CD4-positive, alpha-beta memory T cell (primary cell): ENCODE data around the gene MAP4K1. TPM values are rescaled to one million over a fixed set of nuclear protein-coding genes. Genes with fewer than 3 reads are reported as not detected.
A peak's percentile ranks its signal among the peaks of the same experiment; 100 is the strongest.
"Not testable (repeated sequence)": the region's sequence is repeated elsewhere in the genome, so short reads cannot be mapped to it uniquely, and the experiment has no call there.

Source experiments
- CTCF ChIA-PET: fragments of 350-600 bp; sonication (Branson Sonifier 250); formaldehyde crosslinking; loops from one replicate; lab custom pipeline; 2021; ENCODE audit warnings: inconsistent platforms; ENCODE audit not compliant: partially characterized antibody; lab: Charles Lee
- POLR2A ChIA-PET: fragments of 350-600 bp; sonication (Branson Sonifier 250); formaldehyde crosslinking; loops from one replicate; lab custom pipeline; 2021; ENCODE audit not compliant: partially characterized antibody; lab: Charles Lee
- DNase-seq, 5 donors: peaks; one replicate each; pipeline versions ENCODE4 v3.0.0 to v3.0.0-alpha.2; 2020 to 2022; ENCODE audit warnings: mixed read lengths in 1 of 5
- H3K27ac ChIP-seq: one replicate; pipeline ENCODE4 v1.7.0; 2013; ENCODE audit warnings: low read depth, low read length
- H3K27me3 ChIP-seq: 2 replicates; pipeline ENCODE4 v1.7.0; 2013; ENCODE audit warnings: mild to moderate bottlenecking, low read length, moderate library complexity; ENCODE audit not compliant: insufficient read depth
- H3K36me3 ChIP-seq: 2 replicates; pipeline ENCODE4 v1.7.0; 2013; ENCODE audit warnings: mild to moderate bottlenecking, low read length, moderate library complexity; ENCODE audit not compliant: insufficient read depth
- H3K4me1 ChIP-seq: 2 replicates; pipeline ENCODE4 v1.7.0; 2013; ENCODE audit warnings: mild to moderate bottlenecking, low read length, moderate library complexity; ENCODE audit not compliant: insufficient read depth
- H3K4me3 ChIP-seq, 2 donors: one replicate each; pipeline ENCODE4 v1.7.0; 2013; ENCODE audit warnings: low read length in 2 of 2, mild to moderate bottlenecking in 1 of 2
- H3K9me3 ChIP-seq, 2 donors: one replicate each; pipeline ENCODE4 v1.7.0; 2013; ENCODE audit warnings: low read length in 2 of 2, control low read depth in 1 of 2; ENCODE audit not compliant: control insufficient read depth in 1 of 2
- H3K27ac Mint-ChIP-seq, 7 donors: one replicate each; pipeline ENCODE4 v1.8.0; 2020 to 2021; ENCODE audit warnings: mixed read lengths in 7 of 7, mild to moderate bottlenecking in 6 of 7, inconsistent platforms in 3 of 7, moderate library complexity in 3 of 7
- H3K27me3 Mint-ChIP-seq, 2 donors: one replicate each; pipeline ENCODE4 v1.8.0; 2020 to 2021; ENCODE audit warnings: mixed read lengths in 2 of 2
- H3K36me3 Mint-ChIP-seq, 2 donors: one replicate each; pipeline ENCODE4 v1.8.0; 2020 to 2021; ENCODE audit warnings: mixed read lengths in 2 of 2, inconsistent platforms in 1 of 2, mild to moderate bottlenecking in 1 of 2
- H3K4me1 Mint-ChIP-seq, 4 donors: one replicate each; pipeline ENCODE4 v1.8.0; 2020 to 2021; ENCODE audit warnings: mixed read lengths in 4 of 4, mild to moderate bottlenecking in 1 of 4
- H3K4me3 Mint-ChIP-seq, 8 donors: one replicate each; pipeline ENCODE4 v1.8.0; 2020 to 2021; ENCODE audit warnings: mixed read lengths in 8 of 8, mild to moderate bottlenecking in 7 of 8, moderate library complexity in 6 of 8, inconsistent platforms in 3 of 8
- H3K9me3 Mint-ChIP-seq, 8 donors: one replicate each; pipeline ENCODE4 v1.8.0; 2020 to 2021; ENCODE audit warnings: mixed read lengths in 8 of 8, mild to moderate bottlenecking in 5 of 8, inconsistent platforms in 3 of 8, moderate library complexity in 1 of 8
- intact Hi-C: fragments of 100-400 bp; cut with micrococcal nuclease; formaldehyde crosslinking; loops from one replicate; pipeline ENCODE4 v1.15.1; 2023
- polyA plus RNA-seq, 2 donors: library from polyadenylated mRNA; unstranded; fragments of 300-500 nt; fragmentation: Illumina TruSeq; gene quantifications; one replicate each; pipeline ENCODE4 v1.2.3, GENCODE V29; 2021
- total RNA-seq, 2 experiments: library from RNA; stranded (reverse); gene quantifications; one replicate each; pipeline ENCODE4 v1.2.3, GENCODE V29; 2021

The MAP4K1 gene
- total and polyA plus RNA-seq, 4 experiments from 2014 or later: 142 to 361 (median 262) TPM

- H3K9me3 Mint-ChIP-seq, H3K9me3 ChIP-seq, H3K27me3 Mint-ChIP-seq, H3K4me3 Mint-ChIP-seq, CTCF ChIA-PET, intact Hi-C loops, DNase-seq, H3K27ac ChIP-seq, H3K4me3 ChIP-seq, POLR2A ChIA-PET, H3K27me3 ChIP-seq: not testable (repeated sequence)
- H3K36me3 Mint-ChIP-seq: peaks cover 40 to 59% of the 10 kb centered on the region in 2 donors
- peak overlapping the region in 3 of 7 donors; percentile 13 to 68 (median 43) for H3K27ac Mint-ChIP-seq
- Histone ChIP-seq H3K4me1 (peaks cover 20% of the 10 kb centered on the region), H3K36me3 (peaks cover 27% of the 10 kb centered on the region)
- H3K4me1 Mint-ChIP-seq: peaks cover 5 to 27% (median 17%) of the 10 kb centered on the region in 4 donors
These were observed 13.5 kb upstream of the MAP4K1 start for GRCh38 chr19:38631301-38631700.

- no peak for DNase-seq
- Mint-ChIP-seq H3K36me3 (peaks cover 47 to 65% of the 10 kb centered on the region in 2 donors), H3K9me3 (peaks cover 0 to 5% (median 0%) of the 10 kb centered on the region in 8 donors), H3K27ac (no peak overlapping the region), H3K27me3 (no peaks in the 10 kb centered on the region), H3K4me1 (peaks cover 3 to 9% (median 4%) of the 10 kb centered on the region in 4 donors), H3K4me3 (no peak overlapping the region)
- Histone ChIP-seq H3K9me3 (no peaks in the 10 kb centered on the region), H3K27me3 (no peaks in the 10 kb centered on the region), H3K36me3 (peaks cover 27% of the 10 kb centered on the region), H3K4me3 (no peak overlapping the region), H3K27ac (no peak overlapping the region), H3K4me1 (peaks cover 3% of the 10 kb centered on the region)
- POLR2A ChIA-PET: no interaction called here
- intact Hi-C loops: no loop called here
- CTCF ChIA-PET: interaction anchor here (0.7 to 2.0 kb wide), 5 partner anchors 85 to 300 kb away, joined by 4 to 7 read pairs (median 4); partner anchors contain the start of gene FAM98C
These were observed 11.8 kb upstream of the MAP4K1 start for GRCh38 chr19:38629568-38629967.

GRCh38 chr19:38626401-38626800 lies 8.6 kb upstream of the MAP4K1 start:
- H3K4me3 Mint-ChIP-seq: no peak overlapping the region
- H3K36me3 ChIP-seq: peaks cover 38% of the 10 kb centered on the region
- no peak for DNase-seq

GRCh38 chr19:38624822-38625221 lies 7.1 kb upstream of the MAP4K1 start:
- CTCF ChIA-PET: interaction anchor here (0.7 to 2.0 kb wide), 2 partner anchors 10 to 222 kb away, joined by 3 to 9 read pairs; partner anchors contain the start of gene FAM98C
- no peak overlapping the region for H3K4me3 ChIP-seq
- Mint-ChIP-seq H3K27ac (peak overlapping the region in 2 of 7 donors; percentile 54 to 57), H3K36me3 (peaks cover 44 to 71% of the 10 kb centered on the region in 2 donors), H3K4me1 (peaks cover 5 to 11% (median 9%) of the 10 kb centered on the region in 4 donors), H3K9me3 (peaks cover 0 to 4% (median 0%) of the 10 kb centered on the region in 8 donors), H3K27me3 (no peaks in the 10 kb centered on the region), H3K4me3 (no peak overlapping the region)
- no peaks in the 10 kb centered on the region for H3K27me3 ChIP-seq
- DNase-seq: no peak
- peaks cover 7% of the 10 kb centered on the region for H3K4me1 ChIP-seq
- intact Hi-C loops: no loop called here
- peaks cover 49% of the 10 kb centered on the region for H3K36me3 ChIP-seq
- no peaks in the 10 kb centered on the region for H3K9me3 ChIP-seq
- no peak overlapping the region for H3K27ac ChIP-seq
- POLR2A ChIA-PET: interaction anchor here (1.3 kb wide), 1 partner anchor 80 kb away, joined by 4 read pairs; no protein-coding TSS in a partner anchor

More at GRCh38 chr19:38626401-38626800, 8.6 kb upstream of the MAP4K1 start:
- Histone ChIP-seq H3K27me3 (no peaks in the 10 kb centered on the region), H3K27ac (no peak overlapping the region), H3K4me1 (no peaks in the 10 kb centered on the region), H3K4me3 (no peak overlapping the region), H3K9me3 (no peaks in the 10 kb centered on the region)
- H3K36me3 Mint-ChIP-seq: peaks cover 52 to 76% of the 10 kb centered on the region in 2 donors
- ChIA-PET POLR2A (no interaction called here), CTCF (interaction anchor here (2.0 kb wide), 1 partner anchor 9 kb away, joined by 9 read pairs; no protein-coding TSS in a partner anchor)
- peaks cover 0 to 3% (median 3%) of the 10 kb centered on the region in 4 donors for H3K4me1 Mint-ChIP-seq
- intact Hi-C loops: no loop called here
- H3K9me3 Mint-ChIP-seq: peaks cover 0 to 4% (median 0%) of the 10 kb centered on the region in 8 donors
- H3K27ac Mint-ChIP-seq: peak overlapping the region in 1 of 7 donors; percentile 30
- H3K27me3 Mint-ChIP-seq: no peaks in the 10 kb centered on the region

GRCh38 chr19:38619361-38620174 lies 1.8 kb upstream of the MAP4K1 start:
- Mint-ChIP-seq H3K27me3 (no peaks in the 10 kb centered on the region), H3K9me3 (no peaks in the 10 kb centered on the region), H3K27ac (peak overlapping the region; percentile 93 to 100 (median 99)), H3K36me3 (peaks cover 25 to 76% of the 10 kb centered on the region in 2 donors), H3K4me3 (peak overlapping the region; percentile 95 to 100 (median 100)), H3K4me1 (peaks cover 28 to 60% (median 42%) of the 10 kb centered on the region in 4 donors)
- peaks cover 49% of the 10 kb centered on the region for H3K4me1 ChIP-seq
- intact Hi-C loops: loop anchor here (1.0 to 10.0 kb wide), 6 partner anchors 15 to 280 kb away; partner anchors contain the start of genes FAM98C, NFKBIB, PSMD8 and SIRT2
- no peaks in the 10 kb centered on the region for H3K27me3 ChIP-seq
- peak overlapping the region; percentile 90 for H3K27ac ChIP-seq
- peaks cover 40% of the 10 kb centered on the region for H3K36me3 ChIP-seq
- ChIA-PET POLR2A (interaction anchor here (0.5 to 3.3 kb wide), 30 partner anchors 9 to 311 kb away, joined by 3 to 36 read pairs (median 6); partner anchors contain the start of genes ACTN4, FAM98C, GGN and HNRNPL), CTCF (interaction anchor here (0.5 to 6.6 kb wide), 15 partner anchors 11 to 359 kb away, joined by 3 to 55 read pairs (median 4); partner anchors contain the start of genes ECH1, FAM98C, MRPS12 and SARS2)
- H3K4me3 ChIP-seq: peak overlapping the region; percentile 97 to 99
- DNase-seq: no peak
- H3K9me3 ChIP-seq: no peaks in the 10 kb centered on the region

- DNase-seq: peak; percentile 95 to 97 (median 96)
- H3K4me3 ChIP-seq: peak within 1 kb of the TSS; percentile 97 to 99
- CTCF ChIA-PET: interaction anchor here (0.6 to 6.6 kb wide), 17 partner anchors 11 to 358 kb away, joined by 3 to 55 read pairs (median 4); partner anchors contain the start of genes ECH1, FAM98C, MRPS12 and SARS2
- Mint-ChIP-seq H3K9me3 (no peaks in the 10 kb centered on the region), H3K4me1 (peaks cover 28 to 60% (median 45%) of the 10 kb centered on the region in 4 donors), H3K36me3 (peaks cover 21 to 73% of the 10 kb centered on the region in 2 donors), H3K4me3 (peak within 1 kb of the TSS; percentile 95 to 100 (median 100)), H3K27me3 (no peaks in the 10 kb centered on the region), H3K27ac (peak within 1 kb of the TSS; percentile 93 to 100 (median 99))
- no peaks in the 10 kb centered on the region for H3K9me3 ChIP-seq
- H3K36me3 ChIP-seq: peaks cover 41% of the 10 kb centered on the region
- peak within 1 kb of the TSS; percentile 90 for H3K27ac ChIP-seq
- H3K4me1 ChIP-seq: peaks cover 57% of the 10 kb centered on the region
- intact Hi-C loops: loop anchor here (1.0 to 10.0 kb wide), 7 partner anchors 16 to 281 kb away; partner anchors contain the start of genes FAM98C, NFKBIB, PSMD8 and SIRT2
- no peaks in the 10 kb centered on the region for H3K27me3 ChIP-seq
- POLR2A ChIA-PET: interaction anchor here (0.7 to 3.3 kb wide), 34 partner anchors 9 to 312 kb away, joined by 3 to 36 read pairs (median 6); partner anchors contain the start of genes ACTN4, FAM98C, GGN and HNRNPL
These were observed 1.0 kb upstream of the MAP4K1 start, which contains the start of gene EIF3K for GRCh38 chr19:38618590-38619360. Gene EIF3K (plus strand): TSS chr19:38619188. CDS start chr19:38619269, 81 bp downstream.
